CD14-positive monocyte (primary cell): ENCODE results near the gene SLC6A8. TPM values are rescaled to one million over a fixed set of nuclear protein-coding genes. Genes with fewer than 3 reads are reported as not detected.
A peak's percentile ranks its signal among the peaks of the same experiment; 100 is the strongest.

Experiments used
- DNase-seq, 3 donors: peaks; one replicate each; pipeline ENCODE4 v3.0.0-alpha.2; 2011 to 2022
- H2AFZ ChIP-seq: 2 replicates; pipeline ENCODE4 v1.6.0; 2012; ENCODE audit warnings: mild to moderate bottlenecking, low read depth, low read length, inconsistent platforms; ENCODE audit not compliant: insufficient read depth, poor library complexity, severe bottlenecking
- H3K27ac ChIP-seq, 2 donors: 1 replicate in 1 of 2; 2 replicates in 1 of 2; pipeline ENCODE4 v1.5.1; 2012 to 2013; ENCODE audit warnings: low read length in 2 of 2, control low read depth in 1 of 2, inconsistent platforms in 1 of 2, low read depth in 1 of 2, mild to moderate bottlenecking in 1 of 2
- H3K27me3 ChIP-seq, 2 donors: one replicate each; pipeline versions ENCODE4 v1.6.0 to v1.6.1; 2011 to 2013; ENCODE audit warnings: low read length in 2 of 2; ENCODE audit not compliant: control insufficient read depth in 2 of 2, insufficient read depth in 2 of 2
- H3K36me3 ChIP-seq, 2 donors: replicated peaks in 1 of 2; 1 replicate in 1 of 2; 2 replicates in 1 of 2; pipeline versions ENCODE4 v1.5.1 to v1.6.1; 2012 to 2013; ENCODE audit warnings: low read length in 2 of 2, control low read depth in 1 of 2, inconsistent platforms in 1 of 2, mild to moderate bottlenecking in 1 of 2; ENCODE audit not compliant: insufficient read depth in 2 of 2, control insufficient read depth in 1 of 2
- H3K4me1 ChIP-seq, 2 donors: 1 replicate in 1 of 2; 2 replicates in 1 of 2; pipeline versions ENCODE4 v1.5.1 to v1.6.1; 2012 to 2013; ENCODE audit warnings: low read length in 2 of 2, control low read depth in 1 of 2, inconsistent platforms in 1 of 2, mild to moderate bottlenecking in 1 of 2, moderate library complexity in 1 of 2; ENCODE audit not compliant: insufficient read depth in 2 of 2, control insufficient read depth in 1 of 2
- H3K4me2 ChIP-seq: replicated peaks from 2 replicates; pipeline ENCODE3; 2012; ENCODE audit warnings: low read length, moderate library complexity, mild to moderate bottlenecking; ENCODE audit not compliant: poor library complexity, severe bottlenecking; ENCODE audit errors: extremely low read depth
- H3K4me3 ChIP-seq, 3 experiments: fragments of 200-600 bp in 1 of 3; sonication (generic) in 1 of 3; replicated peaks in 1 of 3; 1 replicate in 2 of 3; 2 replicates in 1 of 3; pipeline ENCODE4 v1.5.1; 2011 to 2013; ENCODE audit warnings: low read length in 3 of 3, mild to moderate bottlenecking in 3 of 3, control low read depth in 2 of 3, low read depth in 2 of 3, inconsistent platforms in 1 of 3, moderate library complexity in 1 of 3
- H3K79me2 ChIP-seq: 2 replicates; pipeline ENCODE4 v1.6.0; 2012; ENCODE audit warnings: mild to moderate bottlenecking, control low read depth, inconsistent platforms, low read length, moderate library complexity; ENCODE audit not compliant: insufficient read depth
- H3K9ac ChIP-seq: 2 replicates; pipeline ENCODE4 v1.6.0; 2017; ENCODE audit warnings: low read length, mild to moderate bottlenecking; ENCODE audit not compliant: insufficient read depth, poor library complexity, severe bottlenecking
- H3K9me3 ChIP-seq, 2 donors: replicated peaks in 1 of 2; 1 replicate in 1 of 2; 2 replicates in 1 of 2; pipeline versions ENCODE4 v1.5.1 to v1.6.1; 2012 to 2013; ENCODE audit warnings: low read length in 2 of 2, control low read depth in 1 of 2; ENCODE audit not compliant: control insufficient read depth in 1 of 2, insufficient read depth in 1 of 2
- H4K20me1 ChIP-seq: 2 replicates; pipeline ENCODE4 v1.6.0; 2012; ENCODE audit warnings: mild to moderate bottlenecking, low read length, control low read depth, moderate library complexity; ENCODE audit not compliant: insufficient read depth
- H3K27ac Mint-ChIP-seq, 7 donors: one replicate each; pipeline ENCODE4 v1.8.0; 2020; ENCODE audit warnings: mild to moderate bottlenecking in 7 of 7, mixed read lengths in 7 of 7, moderate library complexity in 6 of 7, inconsistent platforms in 2 of 7
- H3K27me3 Mint-ChIP-seq, 3 donors: one replicate each; pipeline ENCODE4 v1.8.0; 2021 to 2022; ENCODE audit warnings: low read depth in 3 of 3, mild to moderate bottlenecking in 3 of 3, mixed read lengths in 3 of 3, moderate library complexity in 3 of 3, inconsistent platforms in 1 of 3
- H3K36me3 Mint-ChIP-seq, 2 donors: one replicate each; pipeline ENCODE4 v1.8.0; 2020; ENCODE audit warnings: mixed read lengths in 2 of 2, inconsistent platforms in 1 of 2, mild to moderate bottlenecking in 1 of 2
- H3K4me1 Mint-ChIP-seq: one replicate; pipeline ENCODE4 v1.8.0; 2020; ENCODE audit warnings: mild to moderate bottlenecking, mixed read lengths
- H3K4me3 Mint-ChIP-seq, 2 donors: one replicate each; pipeline ENCODE4 v1.8.0; 2020; ENCODE audit warnings: mild to moderate bottlenecking in 2 of 2, mixed read lengths in 2 of 2, moderate library complexity in 1 of 2
- H3K9me3 Mint-ChIP-seq, 7 donors: one replicate each; pipeline ENCODE4 v1.8.0; 2020 to 2022; ENCODE audit warnings: mixed read lengths in 7 of 7, mild to moderate bottlenecking in 6 of 7, moderate library complexity in 6 of 7, inconsistent platforms in 2 of 7
- CTCF ChIP-seq: fragments of 200-600 bp; IDR thresholded peaks from one replicate; pipeline ENCODE4 v1.8.0; 2022; ENCODE audit warnings: antibody characterized with exemption, mild to moderate bottlenecking
- WGBS: methylation state at CpG from one replicate; pipeline ENCODE4 v1.1.5; 2013; ENCODE audit warnings: missing lambda C conversion rate; ENCODE audit not compliant: insufficient coverage; 5-methylcytosine and 5-hydroxymethylcytosine counted together
- intact Hi-C, 2 donors: fragments of 100-400 bp; cut with micrococcal nuclease; formaldehyde crosslinking; loops; one replicate each; pipeline versions ENCODE4 v1.15.0 to v1.15.1; 2023
- polyA plus RNA-seq, 3 donors: library from polyadenylated mRNA; depleted of rRNA in 1 of 3; unstranded in 2 of 3; stranded (reverse) in 1 of 3; fragments of 300-500 nt in 2 of 3; fragments of >200 nt in 1 of 3; fragmentation: Illumina TruSeq in 2 of 3; gene quantifications; 1 replicate in 2 of 3; 2 replicates in 1 of 3; pipeline ENCODE4 v1.2.3, GENCODE V29; 2012 to 2021

Gene SLC6A8
- polyA plus RNA-seq, 3 donors, result 0.23 to 5.6 (median 0.85) TPM

GRCh38 chrX:153736071-153736820 is 48.5 kb downstream of the SLC6A8 start:
- no peak for TF ChIP-seq CTCF
- Mint-ChIP-seq H3K27me3 (peaks cover 0 to 12% (median 0%) of the 10 kb centered on the region in 3 donors), H3K36me3 (peaks cover 48 to 79% of the 10 kb centered on the region in 2 donors), H3K4me3 (no peak overlapping the region), H3K4me1 (peaks cover 19% of the 10 kb centered on the region), H3K27ac (peak overlapping the region in 2 of 7 donors; percentile 4 to 13), H3K9me3 (peaks cover 0 to 17% (median 14%) of the 10 kb centered on the region in 7 donors)
- H3K36me3 ChIP-seq, result peaks cover 43 to 58% of the 10 kb centered on the region in 2 donors
- H3K27ac ChIP-seq, result no peak overlapping the region
- H3K4me1 ChIP-seq, result peaks cover 20 to 21% of the 10 kb centered on the region in 2 donors
- H3K4me3 ChIP-seq, result no peak overlapping the region
- intact Hi-C loops, result no loop called here
- peaks cover 0 to 7% of the 10 kb centered on the region in 2 donors for H3K9me3 ChIP-seq
- no peaks in the 10 kb centered on the region for H3K27me3 ChIP-seq
- 100% methylated on average over 13 of the region's 30 CpGs for WGBS
- H3K9ac ChIP-seq, result no peak overlapping the region
- H3K79me2 ChIP-seq, result peaks cover 6% of the 10 kb centered on the region
- no peak overlapping the region for H3K4me2 ChIP-seq
- no peak overlapping the region for H2AFZ ChIP-seq
- H4K20me1 ChIP-seq, result peaks cover 21% of the 10 kb centered on the region
- DNase-seq, result no peak

GRCh38 chrX:153736871-153737441 is 49.2 kb downstream of the SLC6A8 start:
- peaks cover 12% of the 10 kb centered on the region for H3K4me1 Mint-ChIP-seq
- no peak for DNase-seq
- Histone ChIP-seq H3K4me1 (peaks cover 13 to 14% of the 10 kb centered on the region in 2 donors), H3K4me2 (no peak overlapping the region), H4K20me1 (peaks cover 21% of the 10 kb centered on the region), H3K36me3 (peaks cover 43 to 58% of the 10 kb centered on the region in 2 donors), H3K27me3 (no peaks in the 10 kb centered on the region), H3K79me2 (peaks cover 6% of the 10 kb centered on the region), H3K27ac (no peak overlapping the region), H2AFZ (no peak overlapping the region), H3K9me3 (peaks cover 0 to under 1% of the 10 kb centered on the region in 2 donors), H3K9ac (no peak overlapping the region), H3K4me3 (no peak overlapping the region)
- H3K4me3 Mint-ChIP-seq, result no peak overlapping the region
- no peak overlapping the region for H3K27ac Mint-ChIP-seq
- no peak for TF ChIP-seq CTCF
- H3K27me3 Mint-ChIP-seq, result peaks cover 0 to 12% (median 0%) of the 10 kb centered on the region in 3 donors
- WGBS, result 96% methylated on average over 6 of the region's 15 CpGs
- H3K9me3 Mint-ChIP-seq, result peaks cover 0 to 12% (median 8%) of the 10 kb centered on the region in 7 donors
- H3K36me3 Mint-ChIP-seq, result peaks cover 42 to 78% of the 10 kb centered on the region in 2 donors
- intact Hi-C loops, result no loop called here
